Measurements from ENCODE around the gene VOPP1. TPM values are rescaled to one million over a fixed set of nuclear protein-coding genes. Genes with fewer than 3 reads are reported as not detected.

The VOPP1 gene
- total and polyA plus RNA-seq, 2 donors (not counting 1 experiment from before 2014, with no cell fraction given): 52.1 to 70.7 TPM

- Histone ChIP-seq H3K27me3 (ENCODE audit: control insufficient read depth, insufficient read depth, low read length) (no peaks in the 10 kb centered on the region), H3K4me2 (ENCODE audit: extremely low read depth, insufficient read depth, low read length) (no peak overlapping the region), H4K20me1 (ENCODE audit: control insufficient read depth, extremely low read depth, insufficient read depth, low read length) (no peaks in the 10 kb centered on the region), H3K27ac (ENCODE audit: insufficient read depth, low read length) (no peak overlapping the region), H2AFZ (ENCODE audit: low read length) (no peak overlapping the region), H3K79me2 (ENCODE audit: control insufficient read depth, insufficient read depth, low read length) (peaks cover 5% of the 10 kb centered on the region), H3K36me3 (ENCODE audit: control insufficient read depth, insufficient read depth, low read length) (peaks cover 7% of the 10 kb centered on the region), H3K4me1 (ENCODE audit: control insufficient read depth, extremely low read depth, insufficient read depth, low read length) (no peaks in the 10 kb centered on the region), H3K4me3 (replicated peaks in 1 of 4; ENCODE audit: control extremely low read depth in 1 of 4, insufficient read depth in 1 of 4, low read depth in 3 of 4, low read length in 4 of 4) (no peak overlapping the region), H3K9me3 (ENCODE audit: control insufficient read depth, insufficient read depth, low read depth, low read length) (no peaks in the 10 kb centered on the region), H3K9ac (ENCODE audit: insufficient read depth, low read length) (no peak overlapping the region)
- TF ChIP-seq CTCF (conservative IDR thresholded peaks at IDR 0.05 in 1 of 2, IDR thresholded peaks at IDR 0.05 in 1 of 2; ENCODE audit: low read depth in 1 of 2, low read length in 2 of 2) (no peak), EZH2 (IDR thresholded peaks at IDR 0.05; ENCODE audit: low read length, missing control alignments) (no peak)
- DNase-seq (ENCODE audit: low read depth in 2 of 2): no peak
These were observed 55.1 kb downstream of the VOPP1 start for GRCh38 chr7:55517191-55517633.

- no peak for DNase-seq (ENCODE audit: low read depth in 2 of 2)
- Histone ChIP-seq H4K20me1 (ENCODE audit: control insufficient read depth, extremely low read depth, insufficient read depth, low read length) (no peaks in the 10 kb centered on the region), H2AFZ (ENCODE audit: low read length) (no peak overlapping the region), H3K4me1 (ENCODE audit: control insufficient read depth, extremely low read depth, insufficient read depth, low read length) (no peaks in the 10 kb centered on the region), H3K27me3 (ENCODE audit: control insufficient read depth, insufficient read depth, low read length) (no peaks in the 10 kb centered on the region), H3K4me3 (replicated peaks in 1 of 4; ENCODE audit: control extremely low read depth in 1 of 4, insufficient read depth in 1 of 4, low read depth in 3 of 4, low read length in 4 of 4) (no peak overlapping the region), H3K4me2 (ENCODE audit: extremely low read depth, insufficient read depth, low read length) (no peak overlapping the region), H3K36me3 (ENCODE audit: control insufficient read depth, insufficient read depth, low read length) (peaks cover 7% of the 10 kb centered on the region), H3K27ac (ENCODE audit: insufficient read depth, low read length) (no peak overlapping the region), H3K79me2 (ENCODE audit: control insufficient read depth, insufficient read depth, low read length) (no peaks in the 10 kb centered on the region), H3K9ac (ENCODE audit: insufficient read depth, low read length) (no peak overlapping the region), H3K9me3 (ENCODE audit: control insufficient read depth, insufficient read depth, low read depth, low read length) (no peaks in the 10 kb centered on the region)
- TF ChIP-seq CTCF (conservative IDR thresholded peaks at IDR 0.05 in 1 of 2, IDR thresholded peaks at IDR 0.05 in 1 of 2; ENCODE audit: low read depth in 1 of 2, low read length in 2 of 2): no peak
- TF ChIP-seq EZH2 (IDR thresholded peaks at IDR 0.05; ENCODE audit: low read length, missing control alignments): no peak
These were observed 55.9 kb downstream of the VOPP1 start for GRCh38 chr7:55516409-55516808.

GRCh38 chr7:55515569-55516279, 56.6 kb downstream of the VOPP1 start:
- Histone ChIP-seq H3K36me3 (ENCODE audit: control insufficient read depth, insufficient read depth, low read length) (peaks cover 7% of the 10 kb centered on the region), H3K9me3 (ENCODE audit: control insufficient read depth, insufficient read depth, low read depth, low read length) (no peaks in the 10 kb centered on the region), H2AFZ (ENCODE audit: low read length) (no peak overlapping the region), H3K9ac (ENCODE audit: insufficient read depth, low read length) (no peak overlapping the region), H3K4me2 (ENCODE audit: extremely low read depth, insufficient read depth, low read length) (no peak overlapping the region), H3K27me3 (ENCODE audit: control insufficient read depth, insufficient read depth, low read length) (no peaks in the 10 kb centered on the region), H3K27ac (ENCODE audit: insufficient read depth, low read length) (no peak overlapping the region), H3K79me2 (ENCODE audit: control insufficient read depth, insufficient read depth, low read length) (no peaks in the 10 kb centered on the region), H4K20me1 (ENCODE audit: control insufficient read depth, extremely low read depth, insufficient read depth, low read length) (no peaks in the 10 kb centered on the region), H3K4me3 (replicated peaks in 1 of 4; ENCODE audit: control extremely low read depth in 1 of 4, insufficient read depth in 1 of 4, low read depth in 3 of 4, low read length in 4 of 4) (no peak overlapping the region), H3K4me1 (ENCODE audit: control insufficient read depth, extremely low read depth, insufficient read depth, low read length) (no peaks in the 10 kb centered on the region)
- no peak for DNase-seq (ENCODE audit: low read depth in 2 of 2)
- TF ChIP-seq CTCF (conservative IDR thresholded peaks at IDR 0.05 in 1 of 2, IDR thresholded peaks at IDR 0.05 in 1 of 2; ENCODE audit: low read depth in 1 of 2, low read length in 2 of 2) (no peak), EZH2 (IDR thresholded peaks at IDR 0.05; ENCODE audit: low read length, missing control alignments) (no peak)
